Amniotic epithelial cell (primary cell): ENCODE data around the gene PRSS16.
"Not testable (repeated sequence)": the region's sequence is repeated elsewhere in the genome, so short reads cannot be mapped to it uniquely, and the experiment has no call there.

ENCODE experiments used
- DNase-seq: peaks from one replicate; pipeline ENCODE4 v3.0.0-alpha.2; 2010; ENCODE audit warnings: low read depth

PRSS16 gene

GRCh38 chr6:27247133-27247836 is at the start of gene PRSS16:
PRSS16 (plus strand) TSS chr6:27247701; CDS start chr6:27247738, 37 bp downstream.
- no peak for DNase-seq

- DNase-seq = no peak
These were observed 41.9 kb upstream of the PRSS16 start for GRCh38 chr6:27205375-27206278.

GRCh38 chr6:27206806-27207205 is 40.7 kb upstream of the PRSS16 start:
- no peak for DNase-seq

- no peak for DNase-seq
These were observed 39.5 kb upstream of the PRSS16 start for GRCh38 chr6:27208042-27208441.

GRCh38 chr6:27209196-27209595 is 38.3 kb upstream of the PRSS16 start:
- no peak for DNase-seq

- no peak for DNase-seq
These were observed 37.7 kb upstream of the PRSS16 start for GRCh38 chr6:27209659-27210269.

- DNase-seq = not testable (repeated sequence)
These were observed 34.4 kb upstream of the PRSS16 start for GRCh38 chr6:27213091-27213517.

GRCh38 chr6:27213544-27214125 is 33.9 kb upstream of the PRSS16 start:
- no peak for DNase-seq

GRCh38 chr6:27214126-27214601 is 33.3 kb upstream of the PRSS16 start:
- no peak for DNase-seq

- no peak for DNase-seq
These were observed 30.6 kb upstream of the PRSS16 start for GRCh38 chr6:27216874-27217273.

GRCh38 chr6:27222971-27223370 is 24.5 kb upstream of the PRSS16 start:
- DNase-seq = not testable (repeated sequence)

- no peak for DNase-seq
These were observed 22.8 kb upstream of the PRSS16 start for GRCh38 chr6:27224729-27225128.

- DNase-seq = no peak
These were observed 18.5 kb upstream of the PRSS16 start for GRCh38 chr6:27228963-27229477.

- DNase-seq = no peak
These were observed 16.8 kb upstream of the PRSS16 start for GRCh38 chr6:27230758-27231111.

- DNase-seq = no peak
These were observed 12.9 kb upstream of the PRSS16 start for GRCh38 chr6:27234576-27234975.

GRCh38 chr6:27237089-27237803 is 10.3 kb upstream of the PRSS16 start:
- DNase-seq = peak; percentile 51

GRCh38 chr6:27238010-27238983 is 9.2 kb upstream of the PRSS16 start:
- DNase-seq = peak; percentile 25

GRCh38 chr6:27239258-27239657 is 8.2 kb upstream of the PRSS16 start:
- DNase-seq = no peak

- DNase-seq = no peak
These were observed 6.1 kb upstream of the PRSS16 start for GRCh38 chr6:27241443-27241842.

GRCh38 chr6:27242589-27243265 is 4.8 kb upstream of the PRSS16 start:
- DNase-seq = no peak
